Esophagus (tissue), 2 donors: ENCODE results near the gene SCRN1. TPM values are rescaled to one million over a fixed set of nuclear protein-coding genes. Genes with fewer than 3 reads are reported as not detected.

ENCODE experiments used
- H3K27ac ChIP-seq, 2 donors: one replicate each; pipeline ENCODE4 v1.5.1; 2013; ENCODE audit warnings: low read depth in 2 of 2, mild to moderate bottlenecking in 2 of 2, inconsistent platforms in 1 of 2, low read length in 1 of 2, moderate library complexity in 1 of 2
- H3K27me3 ChIP-seq, 2 donors: one replicate each; pipeline ENCODE4 v1.6.1; 2013; ENCODE audit warnings: low read length in 2 of 2, control low read depth in 1 of 2, mild to moderate bottlenecking in 1 of 2; ENCODE audit not compliant: insufficient read depth in 2 of 2, control insufficient read depth in 1 of 2
- H3K36me3 ChIP-seq, 2 donors: one replicate each; pipeline ENCODE4 v1.6.1; 2013; ENCODE audit warnings: low read length in 1 of 2; ENCODE audit not compliant: control insufficient read depth in 2 of 2, insufficient read depth in 2 of 2
- H3K4me1 ChIP-seq, 2 donors: one replicate each; pipeline ENCODE4 v1.6.1; 2013; ENCODE audit warnings: low read length in 1 of 2; ENCODE audit not compliant: control insufficient read depth in 2 of 2, insufficient read depth in 2 of 2
- H3K4me3 ChIP-seq, 2 donors: one replicate each; pipeline ENCODE4 v1.5.1; 2013; ENCODE audit warnings: low read length in 2 of 2, mild to moderate bottlenecking in 2 of 2, low read depth in 1 of 2, moderate library complexity in 1 of 2
- H3K9me3 ChIP-seq, 2 donors: one replicate each; pipeline ENCODE4 v1.6.1; 2013; ENCODE audit warnings: mild to moderate bottlenecking in 2 of 2, low read depth in 1 of 2, low read length in 1 of 2, moderate library complexity in 1 of 2; ENCODE audit not compliant: control insufficient read depth in 2 of 2, insufficient read depth in 1 of 2
- WGBS, 2 donors: extraction: QIAGEN DNeasy Blood & Tissue Kit; methylation state at CpG; one replicate each; pipeline ENCODE4 v1.1.7; 2013; 5-methylcytosine and 5-hydroxymethylcytosine counted together
- polyA plus RNA-seq, 2 donors: library from polyadenylated mRNA; stranded (reverse); fragments of 200-250 nt; gene quantifications; one replicate each; pipeline ENCODE4 v1.2.3, GENCODE V29; 2013
- donor health status: healthy with polysubstance abuse.
- donor health status: Bipolar disorder and iron deficiency.

The SCRN1 gene
- polyA plus RNA-seq, 2 donors = 3.0 to 8.2 TPM

DNA sequence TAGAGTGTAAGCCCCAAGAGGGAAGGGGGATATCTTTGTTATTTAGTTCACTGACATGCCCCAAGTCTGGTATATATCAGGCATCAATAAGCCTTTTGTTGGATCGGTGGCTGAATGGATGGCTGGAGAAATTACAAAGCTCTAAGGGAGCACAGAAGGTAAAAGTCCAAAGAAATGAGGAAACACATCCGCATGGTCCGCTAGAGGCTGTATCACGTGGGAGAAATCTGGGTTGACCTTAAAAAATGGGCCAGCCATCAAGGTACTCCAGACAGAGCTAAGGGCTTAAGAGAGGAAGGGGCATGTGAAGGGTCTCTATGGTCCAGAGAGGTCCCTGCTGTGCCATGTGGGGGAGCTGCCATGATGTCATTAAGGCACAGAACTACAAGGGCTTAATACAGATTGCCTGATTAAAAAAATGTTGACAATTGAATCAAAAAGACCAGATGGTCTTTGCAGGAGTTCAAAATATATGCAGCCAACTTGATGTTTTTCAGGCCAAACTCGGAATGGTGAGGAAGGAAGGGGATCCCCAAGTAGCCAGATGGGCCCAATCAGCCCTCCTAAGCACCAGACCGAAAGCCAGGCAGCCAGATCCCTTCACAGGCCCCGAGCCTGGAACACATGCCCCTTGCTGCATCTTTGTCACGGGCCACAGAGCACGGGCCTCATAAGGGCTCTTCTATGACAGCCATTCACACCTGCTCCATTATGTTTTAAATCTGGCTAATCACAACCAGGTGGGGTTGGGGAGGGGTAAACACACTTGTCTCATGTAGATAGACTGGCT is 31.9 kb downstream of the SCRN1 start:
- WGBS, 2 donors = 86% methylated on average over 9 of the region's 9 CpGs
- Histone ChIP-seq H3K9me3 (no peaks in the 10 kb centered on the region), H3K27ac (no peak overlapping the region), H3K36me3 (no peaks in the 10 kb centered on the region), H3K4me1 (peaks cover 0 to 3% of the 10 kb centered on the region in 2 donors), H3K27me3 (no peaks in the 10 kb centered on the region), H3K4me3 (no peak overlapping the region)

DNA sequence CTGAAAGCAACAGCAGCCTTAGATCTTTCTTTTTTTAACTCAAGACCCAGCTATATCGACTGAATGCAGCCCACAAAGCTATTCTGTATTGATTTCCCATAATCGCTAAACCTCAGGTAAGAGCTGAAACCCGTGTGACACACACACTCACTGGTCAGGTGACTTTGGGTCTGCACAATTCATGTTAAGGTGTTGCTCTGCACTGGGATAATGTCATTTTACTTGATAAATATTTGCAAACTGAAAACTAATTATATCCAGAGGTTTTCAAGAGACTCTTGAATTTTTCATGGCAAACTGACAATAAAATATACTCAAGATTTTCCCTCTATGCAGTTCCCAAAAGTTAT is 33.1 kb downstream of the SCRN1 start:
- H3K4me3 ChIP-seq = no peak overlapping the region
- no peaks in the 10 kb centered on the region for H3K27me3 ChIP-seq
- no peaks in the 10 kb centered on the region for H3K9me3 ChIP-seq
- no peaks in the 10 kb centered on the region for H3K36me3 ChIP-seq
- WGBS, 2 donors = 64 to 69% methylated on average over 3 of the region's 3 CpGs
- no peak overlapping the region for H3K27ac ChIP-seq
- peaks cover 0 to 3% of the 10 kb centered on the region in 2 donors for H3K4me1 ChIP-seq

DNA sequence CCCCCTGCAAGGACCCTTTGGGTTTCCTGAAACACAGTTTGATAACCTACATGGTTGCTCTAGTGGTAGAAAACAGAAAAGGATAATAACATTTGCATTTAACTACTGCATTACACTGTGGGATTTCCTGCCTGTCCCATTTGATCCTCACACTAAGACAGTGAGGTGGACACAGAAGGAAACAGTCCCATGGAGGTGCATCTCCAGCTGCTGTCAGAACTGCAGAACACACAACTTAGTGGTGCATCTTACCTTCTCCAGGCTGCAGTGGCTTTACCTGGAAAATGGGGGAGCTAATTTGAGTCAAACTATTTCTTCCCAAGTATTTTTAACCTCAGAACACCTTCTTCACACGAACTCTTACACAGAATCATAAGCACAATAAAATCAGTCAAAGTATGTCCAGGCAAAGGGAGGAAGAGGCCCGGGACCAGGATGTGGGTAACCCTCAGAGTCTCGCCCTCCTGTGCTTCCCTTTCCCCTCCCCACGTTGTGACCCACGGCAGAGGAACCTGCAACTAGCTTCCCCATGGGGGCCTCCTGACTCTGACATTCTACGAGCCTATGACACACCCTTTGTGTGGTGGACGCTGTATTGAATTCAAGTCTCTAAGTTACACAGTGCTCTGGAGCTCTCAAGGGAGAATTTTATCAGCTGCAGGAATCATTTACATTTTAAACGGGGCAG is 33.7 kb downstream of the SCRN1 start:
- H3K4me3 ChIP-seq = no peak overlapping the region
- 69 to 70% methylated on average over 8 of the region's 8 CpGs for WGBS, 2 donors
- no peaks in the 10 kb centered on the region for H3K9me3 ChIP-seq
- peaks cover 0 to 3% of the 10 kb centered on the region in 2 donors for H3K4me1 ChIP-seq
- no peak overlapping the region for H3K27ac ChIP-seq
- no peaks in the 10 kb centered on the region for H3K27me3 ChIP-seq
- H3K36me3 ChIP-seq = peaks cover 0 to 3% of the 10 kb centered on the region in 2 donors

- Histone ChIP-seq H3K9me3 (no peaks in the 10 kb centered on the region), H3K4me1 (peaks cover 0 to 3% of the 10 kb centered on the region in 2 donors), H3K27me3 (no peaks in the 10 kb centered on the region), H3K27ac (no peak overlapping the region), H3K36me3 (peaks cover 0 to 5% of the 10 kb centered on the region in 2 donors), H3K4me3 (no peak overlapping the region)
- WGBS, 2 donors = 78 to 90% methylated on average over 7 of the region's 7 CpGs
These were observed 34.4 kb downstream of the SCRN1 start for GRCh38 chr7:29955075-29955792.

GRCh38 chr7:29953726-29954347 is 35.8 kb downstream of the SCRN1 start:
- Histone ChIP-seq H3K4me3 (no peak overlapping the region), H3K36me3 (peaks cover 0 to 10% of the 10 kb centered on the region in 2 donors), H3K4me1 (peaks cover 0 to 3% of the 10 kb centered on the region in 2 donors), H3K27me3 (no peaks in the 10 kb centered on the region), H3K9me3 (no peaks in the 10 kb centered on the region), H3K27ac (no peak overlapping the region)
- WGBS, 2 donors = 85 to 90% methylated on average over 4 of the region's 4 CpGs

DNA sequence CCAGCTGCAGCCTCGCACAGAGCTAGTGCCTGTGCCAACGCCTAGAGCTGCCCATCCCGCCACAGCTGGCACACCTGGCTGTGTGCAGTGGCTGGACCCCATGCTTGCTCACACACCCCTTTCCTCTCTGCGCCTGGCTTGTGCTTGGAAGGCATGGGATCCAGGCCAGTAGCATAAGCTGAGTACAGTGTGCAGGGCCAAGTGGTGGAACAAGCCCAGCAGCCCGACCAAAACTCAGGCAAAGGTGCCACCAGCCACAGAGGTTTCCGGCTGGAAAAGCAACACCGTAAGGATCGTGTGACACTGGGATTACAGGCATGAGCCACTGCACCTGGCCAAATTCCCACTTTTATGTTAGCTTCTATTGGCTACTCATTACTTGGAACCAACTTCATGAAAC is 38.4 kb downstream of the SCRN1 start:
- Histone ChIP-seq H3K27ac (no peak overlapping the region), H3K27me3 (no peaks in the 10 kb centered on the region), H3K4me3 (no peak overlapping the region), H3K4me1 (peaks cover 0 to 2% of the 10 kb centered on the region in 2 donors), H3K36me3 (peaks cover 0 to 10% of the 10 kb centered on the region in 2 donors), H3K9me3 (no peaks in the 10 kb centered on the region)
- 90 to 95% methylated on average over 8 of the region's 8 CpGs for WGBS, 2 donors

GRCh38 chr7:29950480-29950879 is 39.1 kb downstream of the SCRN1 start:
- Histone ChIP-seq H3K4me1 (no peaks in the 10 kb centered on the region), H3K27ac (no peak overlapping the region), H3K27me3 (no peaks in the 10 kb centered on the region), H3K4me3 (no peak overlapping the region), H3K36me3 (peaks cover 0 to 10% of the 10 kb centered on the region in 2 donors), H3K9me3 (no peaks in the 10 kb centered on the region)
- WGBS, 2 donors = 91 to 92% methylated on average over 8 of the region's 8 CpGs

DNA sequence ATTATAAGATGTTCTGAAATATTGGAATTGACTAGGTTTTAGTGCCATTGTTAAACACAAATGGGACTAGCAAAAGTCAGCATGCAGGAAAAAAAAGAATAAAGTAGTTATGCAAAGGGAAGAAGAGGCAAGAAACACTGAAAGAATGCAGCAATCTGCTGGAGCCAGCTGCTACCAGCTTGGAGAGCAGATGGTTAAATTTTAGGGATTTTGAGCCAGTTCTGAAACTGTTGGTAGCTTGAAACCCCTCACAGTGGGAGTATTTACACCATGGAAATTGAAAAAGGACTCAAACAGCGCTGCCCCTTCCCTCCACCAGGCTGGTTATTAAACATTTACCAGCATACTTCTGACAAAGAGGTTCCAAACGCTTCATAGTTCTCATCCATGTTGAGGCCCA is 41.0 kb downstream of the SCRN1 start:
- Histone ChIP-seq H3K27me3 (no peaks in the 10 kb centered on the region), H3K36me3 (peaks cover 3 to 12% of the 10 kb centered on the region in 2 donors), H3K27ac (no peak overlapping the region), H3K4me1 (no peaks in the 10 kb centered on the region), H3K9me3 (no peaks in the 10 kb centered on the region), H3K4me3 (no peak overlapping the region)
- 77 to 81% methylated on average over 2 of the region's 2 CpGs for WGBS, 2 donors

- Histone ChIP-seq H3K36me3 (peaks cover 11 to 16% of the 10 kb centered on the region in 2 donors), H3K9me3 (no peaks in the 10 kb centered on the region), H3K4me1 (peaks cover 0 to 3% of the 10 kb centered on the region in 2 donors), H3K27me3 (no peaks in the 10 kb centered on the region), H3K27ac (no peak overlapping the region), H3K4me3 (no peak overlapping the region)
- 74 to 81% methylated on average over 5 of the region's 5 CpGs for WGBS, 2 donors
These were observed 43.0 kb downstream of the SCRN1 start for GRCh38 chr7:29946428-29947186.
